Activated T-cell treated with anti-CD3 and anti-CD28 coated beads, Interleukin-2, amount 50 U/mL, for 48 hours (primary cell): Measurements from ENCODE around the gene NRARP.
A peak's percentile ranks its signal among the peaks of the same experiment; 100 is the strongest.

Experiments used
- DNase-seq, 2 experiments: peaks; one replicate each; pipeline ENCODE4 v3.0.0-alpha.2; 2020

NRARP gene

GRCh38 chr9:137297966-137298365, 4.1 kb downstream of the NRARP start:
- DNase-seq: no peak

GRCh38 chr9:137296670-137297664, 5.1 kb downstream of the NRARP start:
- no peak for DNase-seq

- DNase-seq: no peak
Measured at GRCh38 chr9:137295849-137296669, 6.0 kb downstream of the NRARP start.

DNA sequence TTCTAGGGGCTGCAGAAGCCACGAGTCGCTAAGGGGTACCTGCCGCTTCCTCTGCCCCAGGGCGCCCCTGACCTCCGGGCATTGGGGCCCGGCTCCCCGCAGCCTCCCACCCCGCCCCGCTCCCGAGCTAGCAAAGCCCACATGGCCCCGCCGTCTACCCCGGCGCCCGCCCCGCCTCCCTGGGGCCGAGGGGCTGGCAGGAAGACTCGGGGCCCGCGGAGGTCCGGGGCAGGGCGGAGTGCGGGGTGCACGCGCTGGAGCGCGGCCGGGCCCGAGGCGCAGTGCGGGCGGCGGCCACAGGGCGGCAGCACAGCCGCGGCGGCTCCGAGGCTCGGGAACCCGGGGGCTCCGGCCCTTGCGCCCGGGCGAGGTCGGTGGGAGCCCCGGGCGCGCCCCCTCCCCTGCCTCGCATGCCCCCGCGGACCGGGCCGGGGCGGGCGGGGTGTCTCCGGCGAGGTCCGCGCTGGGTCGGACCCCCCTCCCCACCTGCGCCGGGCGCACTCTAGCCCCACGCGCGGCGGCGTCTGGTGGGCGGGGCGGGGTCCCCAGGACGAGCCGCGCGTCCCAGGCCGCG, 6.7 kb downstream of the NRARP start:
- DNase-seq: peak; percentile 69 to 80

GRCh38 chr9:137294681-137295237, 7.3 kb downstream of the NRARP start:
- no peak for DNase-seq

DNA sequence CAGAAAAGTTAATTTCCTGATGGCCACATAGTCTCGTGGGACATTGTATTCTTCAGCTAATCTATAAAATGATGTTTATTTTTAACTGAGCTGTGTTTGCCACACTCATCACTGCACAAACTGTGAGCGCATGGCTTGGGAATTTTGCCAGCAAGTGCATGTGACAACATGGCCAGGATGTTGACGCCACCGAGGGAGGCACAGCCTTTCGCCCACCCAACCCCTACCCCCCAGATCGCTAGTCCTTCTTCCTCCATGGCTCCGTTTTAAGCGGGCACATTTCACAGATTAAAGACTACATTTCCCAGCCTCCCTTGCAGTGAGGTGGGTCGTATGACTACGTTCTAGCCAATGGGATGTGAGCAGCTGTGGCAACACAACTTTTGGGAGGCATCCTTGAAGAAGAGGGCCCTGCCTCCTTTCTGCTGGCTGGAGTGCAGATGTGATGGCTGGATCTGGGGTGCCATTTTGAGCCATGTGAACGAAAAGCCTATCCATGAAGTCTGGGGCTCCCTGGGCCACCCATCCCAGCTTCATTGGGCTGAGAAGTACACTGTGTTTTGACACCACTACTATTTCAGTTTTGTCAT, 7.9 kb downstream of the NRARP start:
- peak in 1 of 2 experiments; percentile 50 for DNase-seq

DNA sequence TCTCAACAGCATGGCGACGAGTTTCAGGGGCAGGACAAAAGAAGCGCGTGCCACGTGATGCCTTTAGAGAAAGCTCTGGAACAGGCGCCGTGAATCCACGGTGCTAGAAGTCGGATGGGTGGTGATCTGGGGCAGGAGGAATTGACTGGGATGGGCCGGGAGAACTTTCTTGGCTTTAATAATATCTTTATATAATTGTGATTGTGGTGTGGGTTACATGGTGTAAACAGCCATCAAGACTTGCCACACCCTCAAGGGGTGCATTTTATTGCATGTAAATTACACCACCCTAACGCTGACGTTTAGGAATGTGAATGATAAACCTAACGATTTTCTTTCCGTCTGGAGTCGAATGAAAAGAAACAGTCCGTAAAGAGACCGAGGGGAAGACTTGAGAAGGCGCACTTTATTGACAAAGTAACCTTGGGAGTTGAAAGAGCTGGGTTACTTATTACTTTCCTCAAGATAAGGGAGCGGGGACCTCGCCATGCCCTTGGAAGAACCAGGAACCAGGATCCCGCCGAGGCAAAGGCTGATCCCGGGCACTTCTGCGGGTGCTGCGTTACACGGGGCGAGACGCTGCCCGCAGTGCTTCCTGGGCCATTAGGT, 8.5 kb downstream of the NRARP start:
- no peak for DNase-seq

DNA sequence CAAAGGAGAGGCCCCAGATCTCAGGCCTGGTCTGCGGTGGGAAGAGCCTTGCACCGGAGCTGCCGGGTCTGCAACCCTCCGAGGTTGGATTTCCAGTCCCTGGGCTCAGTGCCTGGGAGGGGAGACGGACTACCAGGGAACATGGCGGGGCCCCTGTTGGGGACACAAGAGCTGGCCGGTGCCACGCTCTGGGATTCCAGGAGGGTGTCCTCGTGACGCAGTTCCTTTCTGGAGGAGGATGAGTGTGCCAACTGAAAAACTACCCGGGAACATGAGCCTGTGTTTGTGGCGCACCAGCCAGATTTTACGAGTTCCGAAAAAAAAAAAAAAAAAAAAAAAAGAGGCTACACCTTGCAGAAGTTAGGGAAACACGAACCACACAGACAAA, 9.0 kb downstream of the NRARP start:
- DNase-seq: no peak

GRCh38 chr9:137286975-137287383, 15.1 kb downstream of the NRARP start:
- peak in 1 of 2 experiments; percentile 57 for DNase-seq

GRCh38 chr9:137281345-137282116, 20.5 kb downstream of the NRARP start:
- no peak for DNase-seq

DNA sequence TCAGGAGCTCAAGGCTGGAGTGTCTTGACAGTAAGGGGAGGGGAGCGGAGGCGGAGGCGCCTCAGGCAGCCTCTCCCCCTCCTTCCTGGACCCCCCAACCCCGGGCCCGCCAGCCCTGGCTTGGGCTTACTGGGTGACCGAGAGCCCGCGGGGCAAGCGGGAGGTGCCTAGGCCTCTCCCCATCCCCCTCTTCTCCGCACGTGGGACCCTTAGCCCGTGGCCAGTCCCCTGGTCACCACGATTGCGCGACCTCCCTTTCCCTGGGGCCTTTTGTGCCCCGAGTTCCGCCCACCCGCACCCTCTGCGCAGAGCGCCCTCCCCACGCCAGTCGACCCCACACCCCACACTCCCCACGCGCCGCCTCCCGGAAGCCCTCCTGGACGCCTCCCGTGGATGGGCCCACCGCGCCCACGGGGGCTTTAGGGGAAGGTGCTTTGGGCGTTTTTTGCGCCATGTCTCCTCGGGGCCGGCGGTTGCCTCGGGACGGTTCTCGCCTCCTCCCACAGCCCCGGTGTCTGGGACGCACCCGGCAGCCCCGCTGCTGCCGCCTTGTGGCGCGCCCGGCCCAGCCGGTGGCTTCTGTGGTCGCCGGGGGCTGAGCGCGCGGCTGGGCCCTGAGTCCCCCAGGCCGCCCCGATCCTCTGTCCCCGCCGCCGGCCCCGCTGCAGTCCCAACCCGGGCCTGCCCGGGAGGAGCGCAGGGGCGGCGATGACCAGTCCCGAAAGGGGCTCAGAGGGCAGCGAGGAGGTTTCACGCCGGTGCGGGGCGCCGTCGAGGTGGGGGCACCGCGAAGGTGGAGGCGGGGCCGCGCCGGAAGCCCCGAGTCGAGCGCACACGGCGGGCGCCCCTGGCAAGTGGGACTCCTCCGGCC, 21.4 kb downstream of the NRARP start:
- no peak for DNase-seq

GRCh38 chr9:137279741-137280473, 22.2 kb downstream of the NRARP start:
- no peak for DNase-seq

GRCh38 chr9:137278721-137279711, 23.1 kb downstream of the NRARP start:
- no peak for DNase-seq

GRCh38 chr9:137278061-137278701, 23.9 kb downstream of the NRARP start:
- no peak for DNase-seq

DNA sequence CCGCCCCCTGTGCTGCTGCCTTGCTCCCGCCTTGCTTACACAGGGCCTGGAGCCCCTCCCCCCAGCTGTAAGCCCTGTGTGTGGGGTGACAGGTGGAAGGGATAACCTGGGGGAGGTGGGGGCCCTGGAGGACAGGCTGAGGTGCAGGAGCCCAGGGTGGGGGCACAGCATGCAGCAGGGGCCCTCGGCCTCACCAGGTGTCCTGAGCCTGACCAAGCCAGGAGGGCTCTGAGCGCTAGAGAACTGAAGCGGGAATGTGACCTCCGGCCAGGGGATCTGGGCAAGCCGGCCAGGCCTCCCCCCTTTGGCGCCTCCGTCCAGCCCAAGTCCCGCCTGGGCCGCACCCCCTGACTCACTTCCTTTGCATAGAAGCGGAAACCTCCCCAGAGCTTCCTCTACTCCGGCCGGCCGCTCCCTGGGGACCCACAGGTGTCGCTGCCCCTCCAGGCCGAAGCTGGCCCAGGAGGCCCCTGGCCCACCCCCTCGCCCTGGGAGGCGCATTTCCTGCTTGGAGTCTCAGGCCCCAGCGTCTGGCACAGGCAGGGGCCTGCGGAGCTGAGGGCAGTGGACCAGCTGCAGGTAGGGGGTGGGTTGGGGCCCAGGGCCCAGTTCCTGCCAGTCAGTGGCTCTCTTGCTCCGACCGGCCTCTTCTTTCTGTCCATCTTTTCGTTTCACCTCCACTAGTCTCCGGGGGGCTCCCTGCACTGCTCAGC, 24.6 kb downstream of the NRARP start, which contains the start of gene TOR4A:
TOR4A (plus strand) TSS at position 398 of the 713 bp plus-strand sequence. CDS start 964 bp downstream, outside the sequence.
- peak; percentile 65 to 72 for DNase-seq

DNA sequence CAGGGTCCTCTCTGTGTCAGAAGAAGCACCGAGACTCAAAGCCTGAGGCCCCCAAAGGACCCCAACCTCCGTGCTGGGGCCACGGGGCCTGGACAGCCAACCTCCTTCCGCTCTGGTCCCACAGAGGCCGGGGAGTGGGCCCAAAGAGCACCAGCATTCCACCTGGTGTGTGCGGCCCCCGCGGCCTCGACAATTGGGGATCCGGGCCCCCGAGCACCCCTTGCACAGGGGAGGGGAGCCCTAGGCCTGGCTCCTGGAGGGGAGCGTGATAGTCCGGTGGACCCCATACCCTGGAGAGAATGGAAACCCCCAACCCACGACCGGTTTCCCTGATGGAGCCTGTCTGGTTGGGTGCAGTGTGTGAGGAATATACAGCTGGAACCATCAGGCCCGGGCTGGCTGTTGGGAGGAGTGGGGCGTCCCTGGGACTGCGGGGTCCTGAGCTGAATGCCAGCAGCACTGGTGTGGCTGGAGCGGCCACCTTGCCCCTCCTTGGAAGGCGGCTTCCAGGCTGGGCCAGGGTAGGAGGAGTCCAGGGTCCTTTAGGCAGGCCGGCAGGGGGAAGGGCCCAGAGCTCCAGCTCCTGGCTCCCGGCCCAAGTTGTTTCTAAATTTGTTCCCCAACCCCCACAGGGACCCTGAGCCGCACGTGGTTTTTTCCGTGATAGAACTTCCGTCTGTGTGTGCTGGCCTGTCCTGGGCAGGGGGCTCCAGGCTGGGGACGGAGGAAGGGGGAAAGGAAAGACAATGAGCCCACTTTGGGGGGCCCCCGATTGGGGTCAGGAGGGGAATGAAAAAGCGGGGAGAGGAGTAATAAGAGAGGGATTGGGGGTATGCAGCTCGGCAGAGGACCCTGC, 25.4 kb downstream of the NRARP start:
- peak in 1 of 2 experiments; percentile 25 for DNase-seq
